HEK293 (cell line): ENCODE results near the gene AAR2.

ENCODE experiments used
- MEIS1 ChIP-seq: sonication (generic); formaldehyde crosslinking; IDR thresholded peaks from 2 replicates; pipeline ENCODE4 v1.8.1; 2022; ENCODE audit warnings: missing genetic modification reagents, mild to moderate bottlenecking, borderline replicate concordance
- REPIN1 ChIP-seq: fragments of 450-650 bp; formaldehyde crosslinking; IDR thresholded peaks from 2 replicates; pipeline ENCODE4 v1.5.1; 2017; ENCODE audit warnings: missing biosample characterization, missing genetic modification characterization, low read depth
- SALL2 ChIP-seq: fragments of 450-650 bp; formaldehyde crosslinking; IDR thresholded peaks from 2 replicates; pipeline ENCODE4 v1.5.0; 2017; ENCODE audit warnings: missing biosample characterization, mild to moderate bottlenecking, missing genetic modification characterization, borderline replicate concordance
- ZNF121 ChIP-seq: fragments of 450-650 bp; formaldehyde crosslinking; IDR thresholded peaks from 2 replicates; pipeline ENCODE4 v1.5.1; 2016; ENCODE audit warnings: missing biosample characterization, missing genetic modification characterization
- ZNF24 ChIP-seq: fragments of 450-650 bp; formaldehyde crosslinking; IDR thresholded peaks from 2 replicates; pipeline ENCODE4 v1.5.1; 2016; ENCODE audit warnings: missing biosample characterization, missing genetic modification characterization
- ZNF274 ChIP-seq, 2 experiments: fragments of 200-500 bp in 1 of 2; fragments of 450-650 bp in 1 of 2; sonication (Bioruptor generic) in 1 of 2; formaldehyde crosslinking in 1 of 2; IDR thresholded peaks; 2 replicates each; pipeline versions ENCODE4 v1.5.1 to v1.6.1; 2014 to 2016; ENCODE audit warnings: borderline replicate concordance in 1 of 2, inconsistent platforms in 1 of 2, low read length in 1 of 2, missing biosample characterization in 1 of 2, missing genetic modification characterization in 1 of 2
- ZNF561 ChIP-seq: fragments of 450-650 bp; IDR thresholded peaks from 2 replicates; pipeline ENCODE4 v1.5.1; 2018; ENCODE audit warnings: missing biosample characterization, missing genetic modification characterization, borderline replicate concordance
- TF ChIP-seq, protein P1 (sequence below): fragments of 450-650 bp; formaldehyde crosslinking; IDR thresholded peaks from 2 replicates; pipeline ENCODE4 v1.5.1; 2016; ENCODE audit warnings: missing biosample characterization, missing genetic modification characterization
- TF ChIP-seq, protein P2 (sequence below): fragments of 450-650 bp; formaldehyde crosslinking; IDR thresholded peaks from 2 replicates; pipeline ENCODE4 v1.5.1; 2017; ENCODE audit warnings: missing biosample characterization, missing genetic modification characterization
- TF ChIP-seq, protein P3 (sequence below): fragments of 450-650 bp; formaldehyde crosslinking; IDR thresholded peaks from 2 replicates; pipeline ENCODE4 v1.5.1; 2017; ENCODE audit warnings: missing biosample characterization, missing genetic modification characterization
- TF ChIP-seq, protein P4 (sequence below): fragments of 450-650 bp; formaldehyde crosslinking; IDR thresholded peaks from 2 replicates; pipeline ENCODE4 v1.5.1; 2016; ENCODE audit warnings: missing biosample characterization, missing genetic modification characterization

DNA sequence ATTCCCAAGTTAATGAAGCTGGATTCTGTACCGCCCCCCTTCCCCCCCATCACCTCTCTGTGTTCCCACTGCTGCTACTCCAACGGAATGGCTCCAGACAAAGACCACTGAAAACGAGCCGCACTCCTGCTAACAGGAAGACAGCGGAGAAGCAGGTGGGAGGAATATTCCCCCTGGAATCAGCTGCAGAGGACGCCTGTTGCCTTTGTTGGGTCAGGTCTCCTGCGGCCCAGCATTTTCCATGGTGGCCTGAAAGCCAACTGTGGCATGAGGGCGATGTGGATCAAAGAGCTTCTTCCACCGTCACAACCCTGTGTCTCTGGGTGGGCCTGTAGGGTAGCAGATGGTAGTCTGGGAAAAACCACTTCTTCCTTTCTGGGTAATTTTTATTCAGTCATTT lies 16.8 kb downstream of the AAR2 start:
- TF ChIP-seq SALL2 (tag by site-specific recombination) (no peak), ZNF274 (IDR thresholded peaks at IDR 0.05; ENCODE audit: low read length) (no peak), ZNF274 (tag by site-specific recombination; IDR thresholded peaks at IDR 0.05; ENCODE audit: borderline replicate concordance) (no peak), ZNF561 (no peak), MEIS1 (CRISPR knock-in tag) (no peak), ZNF121 (tag by site-specific recombination) (no peak), REPIN1 (tag by site-specific recombination) (no peak), ZNF24 (tag by site-specific recombination) (no peak)
- TF ChIP-seq, protein P1, sequence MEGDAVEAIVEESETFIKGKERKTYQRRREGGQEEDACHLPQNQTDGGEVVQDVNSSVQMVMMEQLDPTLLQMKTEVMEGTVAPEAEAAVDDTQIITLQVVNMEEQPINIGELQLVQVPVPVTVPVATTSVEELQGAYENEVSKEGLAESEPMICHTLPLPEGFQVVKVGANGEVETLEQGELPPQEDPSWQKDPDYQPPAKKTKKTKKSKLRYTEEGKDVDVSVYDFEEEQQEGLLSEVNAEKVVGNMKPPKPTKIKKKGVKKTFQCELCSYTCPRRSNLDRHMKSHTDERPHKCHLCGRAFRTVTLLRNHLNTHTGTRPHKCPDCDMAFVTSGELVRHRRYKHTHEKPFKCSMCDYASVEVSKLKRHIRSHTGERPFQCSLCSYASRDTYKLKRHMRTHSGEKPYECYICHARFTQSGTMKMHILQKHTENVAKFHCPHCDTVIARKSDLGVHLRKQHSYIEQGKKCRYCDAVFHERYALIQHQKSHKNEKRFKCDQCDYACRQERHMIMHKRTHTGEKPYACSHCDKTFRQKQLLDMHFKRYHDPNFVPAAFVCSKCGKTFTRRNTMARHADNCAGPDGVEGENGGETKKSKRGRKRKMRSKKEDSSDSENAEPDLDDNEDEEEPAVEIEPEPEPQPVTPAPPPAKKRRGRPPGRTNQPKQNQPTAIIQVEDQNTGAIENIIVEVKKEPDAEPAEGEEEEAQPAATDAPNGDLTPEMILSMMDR (tag by site-specific recombination): no peak
- TF ChIP-seq, protein P2, sequence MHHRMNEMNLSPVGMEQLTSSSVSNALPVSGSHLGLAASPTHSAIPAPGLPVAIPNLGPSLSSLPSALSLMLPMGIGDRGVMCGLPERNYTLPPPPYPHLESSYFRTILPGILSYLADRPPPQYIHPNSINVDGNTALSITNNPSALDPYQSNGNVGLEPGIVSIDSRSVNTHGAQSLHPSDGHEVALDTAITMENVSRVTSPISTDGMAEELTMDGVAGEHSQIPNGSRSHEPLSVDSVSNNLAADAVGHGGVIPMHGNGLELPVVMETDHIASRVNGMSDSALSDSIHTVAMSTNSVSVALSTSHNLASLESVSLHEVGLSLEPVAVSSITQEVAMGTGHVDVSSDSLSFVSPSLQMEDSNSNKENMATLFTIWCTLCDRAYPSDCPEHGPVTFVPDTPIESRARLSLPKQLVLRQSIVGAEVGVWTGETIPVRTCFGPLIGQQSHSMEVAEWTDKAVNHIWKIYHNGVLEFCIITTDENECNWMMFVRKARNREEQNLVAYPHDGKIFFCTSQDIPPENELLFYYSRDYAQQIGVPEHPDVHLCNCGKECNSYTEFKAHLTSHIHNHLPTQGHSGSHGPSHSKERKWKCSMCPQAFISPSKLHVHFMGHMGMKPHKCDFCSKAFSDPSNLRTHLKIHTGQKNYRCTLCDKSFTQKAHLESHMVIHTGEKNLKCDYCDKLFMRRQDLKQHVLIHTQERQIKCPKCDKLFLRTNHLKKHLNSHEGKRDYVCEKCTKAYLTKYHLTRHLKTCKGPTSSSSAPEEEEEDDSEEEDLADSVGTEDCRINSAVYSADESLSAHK (tag by site-specific recombination): no peak
- TF ChIP-seq, protein P3, sequence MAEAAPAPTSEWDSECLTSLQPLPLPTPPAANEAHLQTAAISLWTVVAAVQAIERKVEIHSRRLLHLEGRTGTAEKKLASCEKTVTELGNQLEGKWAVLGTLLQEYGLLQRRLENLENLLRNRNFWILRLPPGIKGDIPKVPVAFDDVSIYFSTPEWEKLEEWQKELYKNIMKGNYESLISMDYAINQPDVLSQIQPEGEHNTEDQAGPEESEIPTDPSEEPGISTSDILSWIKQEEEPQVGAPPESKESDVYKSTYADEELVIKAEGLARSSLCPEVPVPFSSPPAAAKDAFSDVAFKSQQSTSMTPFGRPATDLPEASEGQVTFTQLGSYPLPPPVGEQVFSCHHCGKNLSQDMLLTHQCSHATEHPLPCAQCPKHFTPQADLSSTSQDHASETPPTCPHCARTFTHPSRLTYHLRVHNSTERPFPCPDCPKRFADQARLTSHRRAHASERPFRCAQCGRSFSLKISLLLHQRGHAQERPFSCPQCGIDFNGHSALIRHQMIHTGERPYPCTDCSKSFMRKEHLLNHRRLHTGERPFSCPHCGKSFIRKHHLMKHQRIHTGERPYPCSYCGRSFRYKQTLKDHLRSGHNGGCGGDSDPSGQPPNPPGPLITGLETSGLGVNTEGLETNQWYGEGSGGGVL (tag by site-specific recombination): no peak
- TF ChIP-seq, protein P4, sequence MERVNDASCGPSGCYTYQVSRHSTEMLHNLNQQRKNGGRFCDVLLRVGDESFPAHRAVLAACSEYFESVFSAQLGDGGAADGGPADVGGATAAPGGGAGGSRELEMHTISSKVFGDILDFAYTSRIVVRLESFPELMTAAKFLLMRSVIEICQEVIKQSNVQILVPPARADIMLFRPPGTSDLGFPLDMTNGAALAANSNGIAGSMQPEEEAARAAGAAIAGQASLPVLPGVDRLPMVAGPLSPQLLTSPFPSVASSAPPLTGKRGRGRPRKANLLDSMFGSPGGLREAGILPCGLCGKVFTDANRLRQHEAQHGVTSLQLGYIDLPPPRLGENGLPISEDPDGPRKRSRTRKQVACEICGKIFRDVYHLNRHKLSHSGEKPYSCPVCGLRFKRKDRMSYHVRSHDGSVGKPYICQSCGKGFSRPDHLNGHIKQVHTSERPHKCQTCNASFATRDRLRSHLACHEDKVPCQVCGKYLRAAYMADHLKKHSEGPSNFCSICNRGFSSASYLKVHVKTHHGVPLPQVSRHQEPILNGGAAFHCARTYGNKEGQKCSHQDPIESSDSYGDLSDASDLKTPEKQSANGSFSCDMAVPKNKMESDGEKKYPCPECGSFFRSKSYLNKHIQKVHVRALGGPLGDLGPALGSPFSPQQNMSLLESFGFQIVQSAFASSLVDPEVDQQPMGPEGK (tag by site-specific recombination): no peak
